HepG2 (cell line): ENCODE measurements around the gene ZNF284. TPM values are rescaled to one million over a fixed set of nuclear protein-coding genes. Genes with fewer than 3 reads are reported as not detected.
A peak's percentile ranks its signal among the peaks of the same experiment; 100 is the strongest.

Experiments used
- ARHGAP35 ChIP-seq: sonication (generic); formaldehyde crosslinking; IDR thresholded peaks from 2 replicates; pipeline ENCODE4 v1.9.0; 2022; ENCODE audit warnings: mild to moderate bottlenecking, inconsistent platforms, moderate library complexity, missing genetic modification reagents, borderline replicate concordance
- DNMT1 ChIP-seq: sonication (generic); formaldehyde crosslinking; IDR thresholded peaks from 2 replicates; pipeline ENCODE4 v1.5.1; 2020; ENCODE audit warnings: mild to moderate bottlenecking, missing genetic modification reagents
- FOSL2 ChIP-seq: sonication (generic); formaldehyde crosslinking; IDR thresholded peaks from 2 replicates; pipeline ENCODE4 v1.4.0; 2020; ENCODE audit warnings: missing genetic modification reagents
- GABPB1 ChIP-seq: IDR thresholded peaks from 2 replicates; pipeline ENCODE4 v1.6.1; 2016; ENCODE audit warnings: mild to moderate bottlenecking, missing genetic modification reagents, moderate library complexity, missing compliant biosample characterization
- IRF9 ChIP-seq: sonication (generic); formaldehyde crosslinking; IDR thresholded peaks from 2 replicates; pipeline ENCODE4 v1.8.0; 2022; ENCODE audit warnings: missing genetic modification reagents, mild to moderate bottlenecking, borderline replicate concordance
- KMT2B ChIP-seq: IDR thresholded peaks from 2 replicates; pipeline ENCODE4 v1.6.1; 2016; ENCODE audit warnings: missing genetic modification reagents, missing compliant biosample characterization
- MED1 ChIP-seq: sonication (generic); formaldehyde crosslinking; IDR thresholded peaks from 2 replicates; pipeline ENCODE4 v1.4.0; 2020; ENCODE audit warnings: missing genetic modification reagents
- MEIS2 ChIP-seq: sonication (generic); formaldehyde crosslinking; IDR thresholded peaks from 2 replicates; pipeline ENCODE4 v1.9.0; 2021; ENCODE audit warnings: mild to moderate bottlenecking, missing genetic modification reagents
- NFE2L2 ChIP-seq: fragments of 150-350 bp; IDR thresholded peaks from 2 replicates; pipeline ENCODE4 v1.6.1; 2014; ENCODE audit warnings: low read length
- NR2C2 ChIP-seq: sonication (generic); formaldehyde crosslinking; IDR thresholded peaks from 2 replicates; pipeline ENCODE4 v1.4.0; 2020; ENCODE audit warnings: missing genetic modification reagents, mild to moderate bottlenecking, moderate library complexity, borderline replicate concordance
- PHF5A ChIP-seq: IDR thresholded peaks from one replicate; pipeline ENCODE4 v1.6.1; 2018; ENCODE audit warnings: low read depth, missing genetic modification reagents; ENCODE audit not compliant: unreplicated experiment
- POLR2AphosphoS5 ChIP-seq: IDR thresholded peaks from 2 replicates; pipeline ENCODE4 v1.6.1; 2012; ENCODE audit warnings: low read depth, low read length
- RBFOX2 ChIP-seq: fragments of 200-400 bp; formaldehyde crosslinking; IDR thresholded peaks from 2 replicates; pipeline ENCODE4 v1.6.1; 2017; ENCODE audit warnings: low read depth, mild to moderate bottlenecking, low read length
- RFXAP ChIP-seq: sonication (generic); formaldehyde crosslinking; IDR thresholded peaks from 2 replicates; pipeline ENCODE4 v1.4.0; 2020; ENCODE audit warnings: missing genetic modification reagents, borderline replicate concordance
- SALL2 ChIP-seq: sonication (generic); formaldehyde crosslinking; IDR thresholded peaks from 2 replicates; pipeline ENCODE4 v1.8.1; 2023; ENCODE audit warnings: mild to moderate bottlenecking, missing genetic modification reagents, inconsistent platforms
- SOX13 ChIP-seq, 3 experiments: fragments of 450-650 bp in 1 of 3; sonication (generic) in 1 of 3; formaldehyde crosslinking in 1 of 3; IDR thresholded peaks in 2 of 3; conservative IDR thresholded peaks in 1 of 3; 2 replicates each; pipeline versions ENCODE4 v1.5.0 to v1.6.1; 2016 to 2020; ENCODE audit warnings: antibody characterized with exemption in 1 of 3, mild to moderate bottlenecking in 1 of 3, missing compliant biosample characterization in 1 of 3, missing genetic modification reagents in 1 of 3, moderate library complexity in 1 of 3
- TEAD3 ChIP-seq: optimal IDR thresholded peaks from 2 replicates; pipeline ENCODE3; 2016; ENCODE audit warnings: borderline replicate concordance
- THAP9 ChIP-seq: sonication (generic); formaldehyde crosslinking; IDR thresholded peaks from 2 replicates; pipeline ENCODE4; 2020; ENCODE audit warnings: missing genetic modification reagents, mild to moderate bottlenecking, borderline replicate concordance
- ZFY ChIP-seq: sonication (generic); formaldehyde crosslinking; IDR thresholded peaks from 2 replicates; pipeline ENCODE4 v1.4.0; 2020; ENCODE audit warnings: missing genetic modification reagents
- ZNF138 ChIP-seq: sonication (generic); formaldehyde crosslinking; IDR thresholded peaks from 2 replicates; pipeline ENCODE4 v1.5.0; 2020; ENCODE audit warnings: mild to moderate bottlenecking, low read depth, missing genetic modification reagents
- ZNF18 ChIP-seq: sonication (generic); formaldehyde crosslinking; IDR thresholded peaks from 2 replicates; pipeline ENCODE4 v1.8.0; 2022; ENCODE audit warnings: mild to moderate bottlenecking, missing genetic modification reagents; ENCODE audit not compliant: insufficient replicate concordance
- ZNF234 ChIP-seq: sonication (generic); formaldehyde crosslinking; conservative IDR thresholded peaks from 2 replicates; pipeline ENCODE4 v1.5.1; 2020; ENCODE audit warnings: mild to moderate bottlenecking, missing genetic modification reagents
- ZNF580 ChIP-seq: IDR thresholded peaks from 2 replicates; pipeline ENCODE4 v1.6.1; 2016; ENCODE audit warnings: low read depth, borderline replicate concordance
- ZNF605 ChIP-seq: sonication (generic); formaldehyde crosslinking; IDR thresholded peaks from 2 replicates; pipeline ENCODE4 v1.8.0; 2022; ENCODE audit warnings: mild to moderate bottlenecking, missing genetic modification reagents
- polyA plus RNA-seq, 8 experiments: library from polyadenylated mRNA; depleted of rRNA in 3 of 8; stranded (reverse) in 7 of 8; unstranded in 1 of 8; fragments of >200 nt; fragmentation: Illumina TruSeq in 4 of 8; extraction: Trizol in 4 of 8; gene quantifications; 2 replicates each; pipeline versions ENCODE4 v1.2.1 to v1.2.3, GENCODE V29; 2011 to 2016; ENCODE audit warnings: low read depth in 4 of 8, missing spikeins in 1 of 8, mixed read lengths in 1 of 8; ENCODE audit not compliant: insufficient read depth in 1 of 8
- total RNA-seq, 5 experiments: library from RNA; depleted of rRNA; stranded (reverse); fragments of >200 nt; fragmentation: Illumina TruSeq; extraction: Trizol; gene quantifications; 2 replicates each; pipeline ENCODE4 v1.2.3, GENCODE V29; 2016; ENCODE audit warnings: low read depth in 1 of 5

The ZNF284 gene
- total and polyA plus RNA-seq, 2 of the 13 experiments (the other 11 are each of a cell fraction or from before 2014, with no cell fraction given), result 1.2 to 2.3 TPM

GRCh38 chr19:44025217-44025936 lies 46.6 kb upstream of the ZNF284 start, which contains the start of gene ZNF222 (continued):
- TF ChIP-seq NR2C2 (peak; percentile 85), FOSL2 (CRISPR knock-in tag) (peak; percentile 55; the same call in 1 of the 2 replicates), ARHGAP35 (no peak), SOX13 (IDR thresholded peaks at IDR 0.05) (no peak), SOX13 (CRISPR knock-in tag; conservative IDR thresholded peaks at IDR 0.05 in 1 of 2, IDR thresholded peaks at IDR 0.05 in 1 of 2) (no peak), ZNF138 (0 out of 2 replicates have a peak, but pooled peaks have one; percentile 30), GABPB1 (CRISPR knock-in tag) (peak; percentile 92), ZFY (CRISPR knock-in tag) (peak; percentile 77), MED1 (CRISPR knock-in tag) (0 out of 2 replicates have a peak, but pooled peaks have one; percentile 31), MEIS2 (CRISPR knock-in tag) (0 out of 2 replicates have a peak, but pooled peaks have one; percentile 28), DNMT1 (CRISPR knock-in tag) (no peak), ZNF18 (CRISPR knock-in tag) (no peak), RBFOX2 (peak; percentile 46; the same call in 1 of the 2 replicates), ZNF234 (CRISPR knock-in tag) (no peak), ZNF580 (CRISPR knock-in tag) (peak; percentile 26; the same call in 1 of the 2 replicates), TEAD3 (CRISPR knock-in tag) (peak; percentile 50), SALL2 (CRISPR knock-in tag) (0 out of 2 replicates have a peak, but pooled peaks have one; percentile 25), POLR2AphosphoS5 (peak; percentile 52), RFXAP (CRISPR knock-in tag) (0 out of 2 replicates have a peak, but pooled peaks have one; percentile 39), PHF5A (CRISPR knock-in tag) (no peak), IRF9 (CRISPR knock-in tag) (0 out of 2 replicates have a peak, but pooled peaks have one; percentile 38), THAP9 (CRISPR knock-in tag) (peak; percentile 57; the same call in 1 of the 2 replicates), KMT2B (CRISPR knock-in tag) (peak; percentile 59; the same call in 1 of the 2 replicates), NFE2L2 (peak; percentile 4; the same call in 1 of the 2 replicates), ZNF605 (CRISPR knock-in tag) (peak; percentile 63)
